ENCODE data around the gene ZNF284.

DNA sequence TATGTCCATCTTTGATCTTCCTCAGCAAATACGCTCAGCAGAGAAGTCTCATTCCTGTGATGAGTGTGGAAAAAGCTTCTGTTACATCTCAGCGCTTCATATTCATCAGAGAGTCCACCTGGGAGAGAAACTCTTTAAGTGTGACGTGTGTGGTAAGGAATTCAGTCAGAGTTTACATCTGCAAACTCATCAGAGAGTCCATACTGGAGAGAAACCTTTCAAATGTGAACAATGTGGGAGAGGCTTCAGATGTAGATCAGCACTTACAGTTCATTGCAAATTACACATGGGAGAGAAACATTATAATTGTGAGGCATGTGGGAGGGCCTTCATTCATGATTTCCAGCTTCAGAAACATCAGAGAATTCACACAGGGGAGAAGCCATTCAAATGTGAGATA, 5.7 kb upstream of the ZNF284 start:
- TF ChIP-seq, protein P1, sequence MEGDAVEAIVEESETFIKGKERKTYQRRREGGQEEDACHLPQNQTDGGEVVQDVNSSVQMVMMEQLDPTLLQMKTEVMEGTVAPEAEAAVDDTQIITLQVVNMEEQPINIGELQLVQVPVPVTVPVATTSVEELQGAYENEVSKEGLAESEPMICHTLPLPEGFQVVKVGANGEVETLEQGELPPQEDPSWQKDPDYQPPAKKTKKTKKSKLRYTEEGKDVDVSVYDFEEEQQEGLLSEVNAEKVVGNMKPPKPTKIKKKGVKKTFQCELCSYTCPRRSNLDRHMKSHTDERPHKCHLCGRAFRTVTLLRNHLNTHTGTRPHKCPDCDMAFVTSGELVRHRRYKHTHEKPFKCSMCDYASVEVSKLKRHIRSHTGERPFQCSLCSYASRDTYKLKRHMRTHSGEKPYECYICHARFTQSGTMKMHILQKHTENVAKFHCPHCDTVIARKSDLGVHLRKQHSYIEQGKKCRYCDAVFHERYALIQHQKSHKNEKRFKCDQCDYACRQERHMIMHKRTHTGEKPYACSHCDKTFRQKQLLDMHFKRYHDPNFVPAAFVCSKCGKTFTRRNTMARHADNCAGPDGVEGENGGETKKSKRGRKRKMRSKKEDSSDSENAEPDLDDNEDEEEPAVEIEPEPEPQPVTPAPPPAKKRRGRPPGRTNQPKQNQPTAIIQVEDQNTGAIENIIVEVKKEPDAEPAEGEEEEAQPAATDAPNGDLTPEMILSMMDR (optimal IDR thresholded peaks at IDR 0.05 in 1 of 3, IDR thresholded peaks at IDR 0.05 in 1 of 3, conservative IDR thresholded peaks at IDR 0.05 in 1 of 3; ENCODE audit: extremely low read depth in 1 of 3, insufficient read depth in 2 of 3, low read length in 3 of 3): no peak
- TF ChIP-seq EZH2 (IDR thresholded peaks at IDR 0.05; ENCODE audit: low read length): no peak

Data from keratinocyte (primary cell).